Hypothalamus (tissue), 51 donors: ENCODE measurements around the gene TSPAN1.
A peak's percentile ranks its signal among the peaks of the same experiment; 100 is the strongest.

Experiments
- DNase-seq, 51 donors: peaks; one replicate each; lab custom pipeline; 2025; lab: John Stamatoyannopoulos, UW

The TSPAN1 gene

GRCh38 chr1:46158312-46159281 is 16.3 kb upstream of the TSPAN1 start:
- DNase-seq = no peak

DNA sequence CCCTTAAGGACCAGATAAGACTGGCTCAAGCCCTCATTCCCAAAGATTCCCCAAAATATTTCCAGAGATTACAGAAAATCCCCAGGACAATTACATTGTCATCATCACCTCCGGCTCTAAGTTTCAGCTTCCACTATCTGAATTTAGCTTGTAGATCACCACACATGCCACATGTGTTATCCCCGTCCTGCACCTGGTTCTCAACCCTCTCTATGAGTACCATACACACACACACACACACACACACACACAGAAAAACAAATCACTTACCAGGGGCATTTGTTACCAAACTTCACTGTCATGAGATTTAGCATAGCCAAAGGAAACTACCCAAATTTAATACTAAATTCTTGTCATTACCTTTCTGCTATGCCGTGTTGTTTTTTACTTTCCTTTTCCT is 15.4 kb upstream of the TSPAN1 start:
- DNase-seq = no peak

DNA sequence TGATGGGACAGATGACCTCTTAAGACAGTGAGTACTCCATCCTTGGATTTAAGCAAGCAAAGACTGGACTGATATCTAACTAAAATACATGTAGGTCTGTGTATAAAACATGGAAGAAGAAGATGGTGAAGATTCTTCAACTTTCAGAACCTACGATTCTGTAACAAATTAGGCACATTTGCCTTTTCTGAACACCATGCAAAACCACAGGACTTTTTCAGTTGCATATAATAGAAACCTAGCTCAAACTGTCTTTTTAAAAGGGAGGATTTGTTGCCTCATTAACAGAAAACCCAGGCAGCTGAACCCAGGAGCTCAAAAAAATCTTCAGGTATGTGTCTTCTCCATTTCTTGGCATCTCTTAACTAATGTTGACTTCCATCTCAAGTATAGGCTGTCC is 14.7 kb upstream of the TSPAN1 start:
- no peak for DNase-seq

DNA sequence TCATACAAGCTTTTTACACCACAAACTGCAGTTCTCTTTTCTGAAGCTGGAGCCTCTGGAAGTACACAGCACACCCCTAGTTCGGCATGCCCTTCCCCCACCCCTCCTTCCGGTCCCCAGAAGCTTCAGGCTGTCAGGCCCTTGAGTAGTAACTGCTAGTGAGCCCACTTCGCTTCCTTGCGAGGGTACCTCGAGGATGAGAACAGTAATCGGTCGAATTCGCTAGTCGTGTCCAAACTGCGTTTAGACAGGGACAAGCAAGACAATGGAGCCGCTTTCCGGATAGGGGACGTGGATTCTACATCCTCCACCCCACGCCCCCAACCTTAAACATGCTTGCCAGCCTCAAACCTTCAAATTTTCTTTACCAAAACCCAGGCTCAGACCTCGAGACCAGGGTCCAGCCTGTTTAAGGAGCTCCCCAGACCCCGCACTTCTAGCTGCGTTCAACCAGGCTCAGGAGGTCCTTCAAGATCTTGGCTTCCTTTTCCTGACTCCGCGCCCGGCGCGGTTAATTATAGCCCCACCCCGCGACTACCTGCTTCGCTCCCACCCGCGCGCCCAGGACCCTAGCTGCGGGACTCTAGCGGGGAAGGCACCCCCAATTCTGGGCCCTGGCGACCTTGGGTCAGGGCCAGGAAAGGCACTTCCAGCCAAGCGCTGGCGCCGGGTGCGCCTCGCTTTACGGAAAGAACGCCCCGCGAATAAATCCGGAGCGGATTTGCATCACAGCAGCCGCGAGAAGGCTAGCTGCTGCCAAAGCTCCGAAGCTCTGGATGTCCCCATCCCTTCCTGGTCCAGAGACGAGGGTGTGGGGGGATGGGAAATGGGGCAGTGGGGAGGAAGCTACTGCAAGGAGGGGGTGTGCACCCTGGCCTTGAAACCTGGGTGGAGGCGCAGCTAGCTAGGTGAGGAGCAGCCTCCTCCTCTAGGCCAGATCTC is 8.1 kb upstream of the TSPAN1 start:
- peak in 8 of 51 donors; percentile 14 to 44 (median 24) for DNase-seq

- no peak for DNase-seq
These were observed 6.4 kb upstream of the TSPAN1 start for GRCh38 chr1:46168477-46168876.

- DNase-seq = no peak
These were observed 5.0 kb upstream of the TSPAN1 start for GRCh38 chr1:46169811-46170454.

DNA sequence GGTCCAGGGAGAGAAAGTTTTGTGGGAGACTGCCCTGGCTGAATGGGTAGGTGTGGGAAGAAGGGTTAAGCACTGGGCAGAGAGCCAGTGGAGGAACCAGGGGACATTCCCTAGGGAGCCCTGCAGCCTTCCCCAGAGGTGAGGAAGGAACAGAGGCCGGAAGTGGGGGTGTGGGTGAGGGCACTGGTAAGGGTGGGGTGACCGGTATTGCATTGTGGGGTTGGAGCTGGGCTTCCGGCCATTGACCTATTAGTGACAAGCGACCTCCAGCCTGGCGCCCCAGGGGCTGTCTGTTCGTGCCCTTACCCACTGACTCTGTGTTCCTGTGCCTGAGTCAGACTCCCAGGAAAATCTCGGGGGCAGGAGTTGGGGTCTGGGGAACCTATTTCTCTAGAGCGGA is 3.5 kb upstream of the TSPAN1 start:
- DNase-seq = no peak

GRCh38 chr1:46171871-46172270 is 3.0 kb upstream of the TSPAN1 start:
- DNase-seq = no peak

GRCh38 chr1:46172321-46172720 is 2.6 kb upstream of the TSPAN1 start:
- DNase-seq = no peak

DNA sequence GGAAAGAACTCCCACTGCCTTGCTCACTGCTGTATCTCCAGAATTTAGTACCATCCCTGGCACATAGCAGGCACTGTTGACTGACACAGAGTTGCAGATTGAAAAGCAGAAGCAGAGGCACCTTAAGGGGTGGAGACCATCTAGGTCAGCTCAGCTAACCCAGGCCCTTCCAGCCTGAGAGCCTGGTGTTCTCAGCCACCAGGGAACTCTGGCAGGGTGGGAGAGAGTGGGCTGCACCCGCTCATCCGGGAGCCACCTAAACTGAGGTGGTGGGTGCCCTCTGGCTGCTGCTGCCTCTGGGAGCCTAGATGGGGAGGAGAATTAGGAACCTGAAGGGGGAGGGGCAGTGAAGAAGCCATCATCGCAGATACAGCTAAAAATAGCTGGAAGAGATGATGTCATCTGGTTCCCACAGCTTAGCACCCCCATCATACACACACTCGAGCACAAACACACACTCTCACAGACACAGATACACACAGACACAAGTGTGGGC is 1.5 kb upstream of the TSPAN1 start:
- DNase-seq = peak in 5 of 51 donors; percentile 9 to 46 (median 25)

DNA sequence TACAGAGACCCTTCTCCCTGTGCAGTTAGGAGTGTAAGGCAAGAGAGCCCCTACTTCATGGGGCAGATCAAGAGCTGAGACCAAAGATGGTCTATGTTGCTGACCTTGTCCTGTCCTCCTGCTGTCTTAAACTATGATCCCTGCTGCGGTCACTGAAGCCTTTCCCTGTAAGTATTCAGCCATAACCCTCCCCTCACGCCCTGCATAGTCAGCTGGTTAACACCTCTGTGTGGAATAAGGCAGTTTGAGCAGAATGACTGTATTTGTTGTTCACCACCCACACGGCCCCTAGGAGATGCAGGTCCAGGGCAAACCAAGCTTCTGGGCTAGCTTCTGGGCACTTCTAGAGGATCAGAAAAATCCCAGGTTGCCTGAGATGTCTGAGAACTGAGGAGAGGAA is 356 bp downstream of the TSPAN1 start:
- no peak for DNase-seq

- DNase-seq = no peak
These were observed 1.5 kb downstream of the TSPAN1 start, which contains the start of gene P3R3URF for GRCh38 chr1:46176211-46176865. Gene P3R3URF, minus strand, starts transcription at chr1:46176488. Its CDS starts 17 bp downstream, at chr1:46176471.

GRCh38 chr1:46179138-46180081 is 4.5 kb downstream of the TSPAN1 start:
- peak in 46 of 51 donors; percentile 14 to 88 (median 54) for DNase-seq

DNA sequence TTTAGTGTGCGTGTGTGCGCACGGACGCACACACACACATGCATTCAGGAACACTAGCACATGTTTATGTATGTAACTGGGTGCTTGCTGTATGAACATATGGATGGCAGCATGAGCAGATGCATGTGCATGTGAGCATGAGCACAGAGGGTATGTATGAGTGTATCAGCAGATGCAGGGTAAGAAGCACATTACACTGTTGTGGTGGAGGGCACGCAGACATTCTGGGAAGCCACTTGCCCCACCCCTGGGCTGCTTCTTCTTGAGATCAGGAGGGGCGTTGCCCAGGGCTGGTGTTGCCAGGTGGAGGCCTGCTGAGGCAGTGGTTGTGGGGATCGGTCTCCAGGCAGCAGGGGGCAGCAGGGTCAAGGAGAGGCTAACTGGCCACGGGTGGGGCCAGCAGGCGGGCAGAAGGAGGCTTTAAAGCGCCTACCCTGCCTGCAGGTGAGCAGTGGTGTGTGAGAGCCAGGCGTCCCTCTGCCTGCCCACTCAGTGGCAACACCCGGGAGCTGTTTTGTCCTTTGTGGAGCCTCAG is 5.3 kb downstream of the TSPAN1 start:
- peak in 18 of 51 donors; percentile 6 to 57 (median 28) for DNase-seq

GRCh38 chr1:46181343-46182260 is 6.7 kb downstream of the TSPAN1 start:
- DNase-seq = no peak

GRCh38 chr1:46183079-46183847 is 8.4 kb downstream of the TSPAN1 start:
- peak in 11 of 51 donors; percentile 15 to 70 (median 48) for DNase-seq
